RPMI8226 (cell line): ENCODE results near the gene TAS2R1.

Experiments used
- DNase-seq: peaks from one replicate; pipeline ENCODE4 v3.0.0-alpha.2; 2015

Gene TAS2R1

GRCh38 chr5:9582406-9582805 lies 47.7 kb downstream of the TAS2R1 start:
- no peak for DNase-seq
